Neural progenitor cell (in vitro differentiated cells): ENCODE data around the gene NLRP8. TPM values are rescaled to one million over a fixed set of nuclear protein-coding genes. Genes with fewer than 3 reads are reported as not detected.
"Not testable (repeated sequence)": the region's sequence is repeated elsewhere in the genome, so short reads cannot be mapped to it uniquely, and the experiment has no call there.

Experiments
- DNase-seq: peaks from one replicate; pipeline ENCODE4 v3.0.0-alpha.2; 2016; ENCODE audit warnings: low spot score
- H2AFZ ChIP-seq: fragments of 200-600 bp; sonication (generic); replicated peaks from 2 replicates; pipeline ENCODE4 v1.6.1; 2016; ENCODE audit warnings: antibody characterized with exemption
- H3F3A ChIP-seq: fragments of 200-600 bp; sonication (generic); 2 replicates; pipeline ENCODE4 v1.6.1; 2016; ENCODE audit warnings: antibody characterized with exemption, low read depth
- H3K27ac ChIP-seq: fragments of 200-600 bp; sonication (generic); 2 replicates; pipeline ENCODE4 v1.5.1; 2016; ENCODE audit warnings: mild to moderate bottlenecking
- H3K27me3 ChIP-seq: fragments of 200-600 bp; sonication (generic); 2 replicates; pipeline ENCODE4 v1.6.1; 2016; ENCODE audit warnings: mild to moderate bottlenecking, moderate library complexity
- H3K36me3 ChIP-seq: fragments of 200-600 bp; sonication (generic); 2 replicates; pipeline ENCODE4 v1.5.1; 2016
- H3K4me1 ChIP-seq: fragments of 200-600 bp; sonication (generic); 2 replicates; pipeline ENCODE4 v1.6.1; 2016; ENCODE audit warnings: mixed run types
- H3K4me2 ChIP-seq: fragments of 200-600 bp; sonication (generic); 2 replicates; pipeline ENCODE4 v1.6.1; 2016
- H3K4me3 ChIP-seq: fragments of 200-600 bp; sonication (generic); 2 replicates; pipeline ENCODE4 v1.5.1; 2016
- H3K79me2 ChIP-seq: fragments of 200-600 bp; sonication (generic); 2 replicates; pipeline ENCODE4 v1.6.1; 2016; ENCODE audit warnings: low read depth
- H3K9ac ChIP-seq: fragments of 200-600 bp; sonication (generic); 2 replicates; pipeline ENCODE4 v1.6.1; 2016
- H3K9me3 ChIP-seq: fragments of 200-600 bp; sonication (generic); 2 replicates; pipeline ENCODE4 v1.5.1; 2016; ENCODE audit warnings: low read depth
- H4K20me1 ChIP-seq: fragments of 200-600 bp; sonication (generic); 2 replicates; pipeline ENCODE4 v1.6.1; 2016; ENCODE audit warnings: low read depth
- H3K27ac Mint-ChIP-seq: 3 replicates; pipeline ENCODE4 v1.8.0; 2021; ENCODE audit warnings: mixed read lengths
- H3K27me3 Mint-ChIP-seq: 2 replicates; pipeline ENCODE4 v1.8.0; 2022; ENCODE audit warnings: low read depth, mild to moderate bottlenecking, inconsistent platforms, moderate library complexity, mixed read lengths; ENCODE audit not compliant: insufficient read depth
- H3K36me3 Mint-ChIP-seq: 3 replicates; pipeline ENCODE4 v1.8.0; 2021; ENCODE audit warnings: mixed read lengths
- H3K4me1 Mint-ChIP-seq: 3 replicates; pipeline ENCODE4 v1.8.0; 2021; ENCODE audit warnings: mixed read lengths
- H3K4me3 Mint-ChIP-seq: 3 replicates; pipeline ENCODE4 v1.8.0; 2021; ENCODE audit warnings: mild to moderate bottlenecking, moderate library complexity, mixed read lengths
- H3K9me3 Mint-ChIP-seq: 3 replicates; pipeline ENCODE4 v1.8.0; 2020; ENCODE audit warnings: mixed read lengths
- CTCF ChIP-seq: fragments of 200-600 bp; sonication (generic); IDR thresholded peaks from 2 replicates; pipeline ENCODE4 v1.5.1; 2017; ENCODE audit warnings: antibody characterized with exemption, mild to moderate bottlenecking
- EZH2 ChIP-seq: fragments of 200-600 bp; sonication (generic); IDR thresholded peaks from 2 replicates; pipeline ENCODE4 v1.6.1; 2017; ENCODE audit warnings: antibody characterized with exemption, mild to moderate bottlenecking, moderate library complexity
- EZH2phosphoT487 ChIP-seq: fragments of 200-600 bp; sonication (generic); IDR thresholded peaks from 2 replicates; pipeline ENCODE4 v1.6.1; 2017; ENCODE audit warnings: antibody characterized with exemption
- total RNA-seq: library from RNA; depleted of rRNA; stranded (reverse); fragments of >200 nt; gene quantifications from 2 replicates; pipeline ENCODE4 v1.2.3, GENCODE V29; 2015; ENCODE audit warnings: low replicate concordance

Gene NLRP8
- total RNA-seq, 1 donor from 2014 or later = not detected

GRCh38 chr19:55935206-55935605 lies 12.4 kb upstream of the NLRP8 start:
- H3K36me3 Mint-ChIP-seq = no peaks in the 10 kb centered on the region
- H3F3A ChIP-seq = no peaks in the 10 kb centered on the region
- H4K20me1 ChIP-seq = no peaks in the 10 kb centered on the region
- no peak for DNase-seq
- no peaks in the 10 kb centered on the region for H3K4me1 Mint-ChIP-seq
- no peak overlapping the region for H3K27ac Mint-ChIP-seq
- H3K36me3 ChIP-seq = no peaks in the 10 kb centered on the region
- H3K4me3 Mint-ChIP-seq = no peak overlapping the region
- no peak overlapping the region for H3K4me3 ChIP-seq
- H3K4me2 ChIP-seq = no peak overlapping the region
- H3K9me3 ChIP-seq = peaks cover 11% of the 10 kb centered on the region
- no peak overlapping the region for H3K27ac ChIP-seq
- H3K4me1 ChIP-seq = no peaks in the 10 kb centered on the region
- peaks cover 12% of the 10 kb centered on the region for H3K27me3 Mint-ChIP-seq
- no peaks in the 10 kb centered on the region for H3K27me3 ChIP-seq
- H3K9ac ChIP-seq = no peak overlapping the region
- no peak for TF ChIP-seq EZH2
- TF ChIP-seq EZH2phosphoT487 = no peak
- no peak for TF ChIP-seq CTCF
- peaks cover 58% of the 10 kb centered on the region for H3K9me3 Mint-ChIP-seq
- no peaks in the 10 kb centered on the region for H3K79me2 ChIP-seq
- no peak overlapping the region for H2AFZ ChIP-seq

- TF ChIP-seq CTCF (no peak), EZH2phosphoT487 (no peak), EZH2 (no peak)
- H3K9ac ChIP-seq = no peak overlapping the region
- H3K4me1 ChIP-seq = no peaks in the 10 kb centered on the region
- no peak overlapping the region for H2AFZ ChIP-seq
- H3K9me3 ChIP-seq = peaks cover 2% of the 10 kb centered on the region
- no peak overlapping the region for H3K27ac ChIP-seq
- H3K79me2 ChIP-seq = no peaks in the 10 kb centered on the region
- no peaks in the 10 kb centered on the region for H3K36me3 ChIP-seq
- no peaks in the 10 kb centered on the region for H4K20me1 ChIP-seq
- Mint-ChIP-seq H3K4me3 (no peak overlapping the region), H3K4me1 (no peaks in the 10 kb centered on the region), H3K9me3 (peaks cover 64% of the 10 kb centered on the region), H3K36me3 (no peaks in the 10 kb centered on the region), H3K27me3 (peaks cover 9% of the 10 kb centered on the region), H3K27ac (no peak overlapping the region)
- H3F3A ChIP-seq = no peaks in the 10 kb centered on the region
- no peak for DNase-seq
- H3K4me2 ChIP-seq = no peak overlapping the region
- no peak overlapping the region for H3K4me3 ChIP-seq
- no peaks in the 10 kb centered on the region for H3K27me3 ChIP-seq
Observed at GRCh38 chr19:55939206-55939605, 8.4 kb upstream of the NLRP8 start.

- H3K27ac ChIP-seq = no peak overlapping the region
- H4K20me1 ChIP-seq = no peaks in the 10 kb centered on the region
- no peaks in the 10 kb centered on the region for H3K79me2 ChIP-seq
- no peak overlapping the region for H3K4me3 Mint-ChIP-seq
- no peaks in the 10 kb centered on the region for H3K36me3 ChIP-seq
- H3K4me2 ChIP-seq = no peak overlapping the region
- no peaks in the 10 kb centered on the region for H3K9me3 ChIP-seq
- no peak overlapping the region for H3K9ac ChIP-seq
- no peaks in the 10 kb centered on the region for H3K4me1 ChIP-seq
- peaks cover 9% of the 10 kb centered on the region for H3K27me3 Mint-ChIP-seq
- H3K36me3 Mint-ChIP-seq = no peaks in the 10 kb centered on the region
- no peaks in the 10 kb centered on the region for H3K27me3 ChIP-seq
- H2AFZ ChIP-seq = no peak overlapping the region
- no peaks in the 10 kb centered on the region for H3F3A ChIP-seq
- no peak overlapping the region for H3K27ac Mint-ChIP-seq
- TF ChIP-seq EZH2phosphoT487 (no peak), EZH2 (no peak), CTCF (no peak)
- no peak for DNase-seq
- H3K4me3 ChIP-seq = no peak overlapping the region
- H3K9me3 Mint-ChIP-seq = peaks cover 61% of the 10 kb centered on the region
- H3K4me1 Mint-ChIP-seq = no peaks in the 10 kb centered on the region
Observed at GRCh38 chr19:55940306-55940705, 7.3 kb upstream of the NLRP8 start.

- not testable (repeated sequence) for H3K4me2 ChIP-seq, H3K4me3 ChIP-seq, H3F3A ChIP-seq, H3K27me3 ChIP-seq, H3K36me3 ChIP-seq, H3K79me2 ChIP-seq, H4K20me1 ChIP-seq, H3K9me3 ChIP-seq, DNase-seq, H3K4me1 ChIP-seq, H3K9ac ChIP-seq, H3K27me3 Mint-ChIP-seq, H3K4me1 Mint-ChIP-seq, H2AFZ ChIP-seq, H3K4me3 Mint-ChIP-seq, H3K36me3 Mint-ChIP-seq, H3K27ac ChIP-seq
- Mint-ChIP-seq H3K9me3 (peaks cover 44% of the 10 kb centered on the region), H3K27ac (peak overlapping the region; percentile 37)
Observed at GRCh38 chr19:55950566-55950965, 2.9 kb downstream of the NLRP8 start.
